Measurements from ENCODE around the gene MPG. TPM values are rescaled to one million over a fixed set of nuclear protein-coding genes. Genes with fewer than 3 reads are reported as not detected.
"Not testable (repeated sequence)": the region's sequence is repeated elsewhere in the genome, so short reads cannot be mapped to it uniquely, and the experiment has no call there.

The MPG gene, protein sequence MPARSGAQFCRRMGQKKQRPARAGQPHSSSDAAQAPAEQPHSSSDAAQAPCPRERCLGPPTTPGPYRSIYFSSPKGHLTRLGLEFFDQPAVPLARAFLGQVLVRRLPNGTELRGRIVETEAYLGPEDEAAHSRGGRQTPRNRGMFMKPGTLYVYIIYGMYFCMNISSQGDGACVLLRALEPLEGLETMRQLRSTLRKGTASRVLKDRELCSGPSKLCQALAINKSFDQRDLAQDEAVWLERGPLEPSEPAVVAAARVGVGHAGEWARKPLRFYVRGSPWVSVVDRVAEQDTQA
- total RNA-seq, result 10 to 100 TPM; 24.3 to 27.4 TPM
- 12.4 to 25.7 reads per million in 2 donors for total RNA-seq

DNA sequence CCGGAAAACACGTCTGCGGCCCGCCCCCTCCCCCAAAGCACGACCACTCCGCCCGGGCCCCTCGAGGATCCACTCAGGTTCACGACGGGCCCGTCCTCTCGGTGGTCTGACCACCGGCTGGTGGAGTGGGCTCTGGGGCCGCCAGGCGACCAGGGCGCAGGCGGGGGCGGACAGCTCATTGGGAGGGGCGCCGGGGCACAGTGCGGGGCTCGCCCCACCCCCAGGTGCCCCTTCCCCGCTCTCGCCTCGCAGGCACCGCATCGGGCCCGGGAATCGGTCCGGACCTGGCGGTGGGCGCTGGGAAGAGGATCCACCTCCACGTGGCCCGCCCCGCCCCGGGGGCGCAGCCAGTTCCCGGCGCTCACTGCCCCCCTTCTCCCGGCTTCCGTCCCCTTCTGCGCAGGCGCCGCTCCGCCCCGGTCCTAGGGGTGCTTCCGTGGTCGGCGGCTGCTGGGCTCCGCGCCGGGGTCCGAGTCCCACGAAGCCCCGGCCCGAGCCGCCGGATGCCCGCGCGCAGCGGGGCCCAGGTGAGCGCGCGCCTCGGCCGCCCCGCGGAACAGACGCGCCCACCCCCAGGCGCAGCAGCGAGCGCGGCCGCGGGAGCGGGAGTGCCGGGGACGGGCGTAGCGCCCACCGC, at the start of gene MPG:
MPG (plus strand) TSS at position 419 of the 637 bp plus-strand sequence; CDS start at position 504, 85 bp downstream.
- ATAC-seq (peak; percentile 90), DNase-seq (peak; percentile 70 to 77 (median 71))
- Mint-ChIP-seq H3K27ac (peak within 1 kb of the TSS; percentile 45), H3K4me3 (peak within 1 kb of the TSS; percentile 89), H3K36me3 (ENCODE audit: low read depth) (peaks cover 2% of the 10 kb centered on the region), H3K27me3 (peaks cover 16% of the 10 kb centered on the region), H3K4me1 (peaks cover 26% of the 10 kb centered on the region)
- no peaks in the 10 kb centered on the region for H3K9me3 ChIP-seq (ENCODE audit: control insufficient read depth, low read length, poor library complexity, severe bottlenecking)

DNA sequence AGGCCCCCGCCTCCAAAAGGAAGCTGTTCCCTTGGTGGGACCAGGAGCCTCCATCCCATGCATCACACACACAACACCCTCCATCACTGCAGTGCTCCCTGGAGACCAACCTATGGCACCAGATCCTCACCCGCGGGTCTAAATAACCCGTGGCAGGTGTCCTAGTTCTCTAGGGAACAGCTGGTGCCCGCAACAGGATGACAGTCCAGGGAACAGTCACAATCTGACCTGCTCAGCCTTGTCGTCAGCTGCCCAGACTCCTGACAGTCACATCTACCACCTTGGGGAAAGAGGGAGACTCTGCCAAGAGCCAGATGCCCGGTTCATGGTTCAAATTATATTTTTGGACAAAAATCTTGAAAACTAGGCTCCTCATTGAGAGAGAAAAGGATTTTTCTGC, 47.4 kb upstream of the MPG start:
- DNase-seq; ATAC-seq; H3K27ac Mint-ChIP-seq; H3K4me3 Mint-ChIP-seq; H3K4me1 Mint-ChIP-seq; H3K9me3 ChIP-seq (ENCODE audit: control insufficient read depth, low read length, poor library complexity, severe bottlenecking); H3K36me3 Mint-ChIP-seq (ENCODE audit: low read depth); H3K27me3 Mint-ChIP-seq: not testable (repeated sequence)

GRCh38 chr16:33154-33876, 44.7 kb upstream of the MPG start:
- not testable (repeated sequence) for H3K27ac Mint-ChIP-seq; H3K4me3 Mint-ChIP-seq; ATAC-seq; H3K9me3 ChIP-seq (ENCODE audit: control insufficient read depth, low read length, poor library complexity, severe bottlenecking); DNase-seq; H3K27me3 Mint-ChIP-seq; H3K36me3 Mint-ChIP-seq (ENCODE audit: low read depth)
- peaks cover 17% of the 10 kb centered on the region for H3K4me1 Mint-ChIP-seq

GRCh38 chr16:33877-34647, 44.0 kb upstream of the MPG start:
- Mint-ChIP-seq H3K27me3 (no peaks in the 10 kb centered on the region), H3K27ac (no peak overlapping the region), H3K36me3 (ENCODE audit: low read depth) (no peaks in the 10 kb centered on the region), H3K4me3 (peak overlapping the region; percentile 36), H3K4me1 (peaks cover 23% of the 10 kb centered on the region)
- H3K9me3 ChIP-seq (ENCODE audit: control insufficient read depth, low read length, poor library complexity, severe bottlenecking), result no peaks in the 10 kb centered on the region
- DNase-seq, result no peak
- no peak for ATAC-seq

DNA sequence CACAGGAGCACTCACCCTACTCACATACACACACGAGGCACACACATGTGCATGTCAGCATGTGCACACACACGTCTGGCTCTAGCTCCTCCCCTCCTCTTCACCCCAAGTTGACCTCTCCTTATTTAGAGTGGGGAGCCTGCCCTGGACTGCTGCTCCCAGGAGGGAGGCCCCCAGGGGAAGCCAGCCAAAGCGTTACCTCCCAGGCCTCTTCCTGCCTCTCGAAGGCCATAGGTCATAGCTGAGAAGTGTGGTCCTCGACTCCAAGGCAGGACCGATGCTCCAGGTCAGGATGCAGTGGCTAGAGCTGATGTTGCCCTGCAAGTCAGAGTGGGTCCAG, 43.4 kb upstream of the MPG start:
- no peaks in the 10 kb centered on the region for H3K9me3 ChIP-seq (ENCODE audit: control insufficient read depth, low read length, poor library complexity, severe bottlenecking)
- ATAC-seq (no peak), DNase-seq (no peak)
- Mint-ChIP-seq H3K4me1 (peaks cover 29% of the 10 kb centered on the region), H3K27ac (no peak overlapping the region), H3K27me3 (no peaks in the 10 kb centered on the region), H3K4me3 (peak overlapping the region; percentile 36), H3K36me3 (ENCODE audit: low read depth) (no peaks in the 10 kb centered on the region)

DNA sequence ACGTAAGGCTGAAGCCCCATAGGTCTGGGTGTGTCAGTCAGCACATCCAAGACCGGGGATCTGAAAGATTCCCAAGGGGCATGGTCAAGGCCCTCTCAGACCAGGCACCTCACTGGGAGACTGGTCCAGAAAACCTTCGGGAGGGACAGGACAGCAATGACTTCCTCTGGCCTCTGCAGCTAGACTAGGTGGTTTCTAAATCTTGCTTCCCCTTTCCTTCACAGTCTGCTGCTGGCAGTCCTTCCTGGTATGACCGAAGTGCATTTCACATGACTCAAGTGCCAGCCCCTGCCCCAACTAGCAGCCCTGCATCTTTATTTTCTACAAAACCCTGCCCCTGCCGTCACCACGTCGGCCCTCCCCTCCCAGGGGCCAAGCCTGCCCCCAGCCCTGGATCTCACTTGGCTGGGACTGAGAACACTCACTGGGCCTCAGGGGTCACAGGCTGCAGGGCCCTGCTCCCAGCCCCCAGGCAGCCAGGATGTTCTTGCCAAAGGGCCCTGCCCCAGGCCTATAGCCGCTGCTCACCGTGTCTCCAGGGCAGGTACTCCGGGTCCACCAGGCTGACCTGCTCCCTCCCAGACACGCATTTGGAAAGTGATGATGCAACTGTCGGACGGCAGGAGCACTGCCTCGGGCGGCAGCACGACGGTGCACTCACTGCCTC, 42.9 kb upstream of the MPG start:
- Mint-ChIP-seq H3K36me3 (ENCODE audit: low read depth) (no peaks in the 10 kb centered on the region), H3K4me1 (peaks cover 29% of the 10 kb centered on the region), H3K4me3 (no peak overlapping the region), H3K27me3 (no peaks in the 10 kb centered on the region), H3K27ac (no peak overlapping the region)
- H3K9me3 ChIP-seq (ENCODE audit: control insufficient read depth, low read length, poor library complexity, severe bottlenecking), result no peaks in the 10 kb centered on the region
- no peak for DNase-seq
- ATAC-seq, result peak; percentile 49

- no peaks in the 10 kb centered on the region for H3K27me3 Mint-ChIP-seq
- DNase-seq (no peak), ATAC-seq (no peak)
- H3K9me3 ChIP-seq (ENCODE audit: control insufficient read depth, low read length, poor library complexity, severe bottlenecking), result no peaks in the 10 kb centered on the region
- H3K4me1 Mint-ChIP-seq, result peaks cover 29% of the 10 kb centered on the region
- no peak overlapping the region for H3K4me3 Mint-ChIP-seq
- no peak overlapping the region for H3K27ac Mint-ChIP-seq
- no peaks in the 10 kb centered on the region for H3K36me3 Mint-ChIP-seq (ENCODE audit: low read depth)
These were observed 42.2 kb upstream of the MPG start for GRCh38 chr16:35678-36305.

GRCh38 chr16:36336-36984, 41.6 kb upstream of the MPG start:
- no peaks in the 10 kb centered on the region for H3K27me3 Mint-ChIP-seq
- H3K4me1 Mint-ChIP-seq, result peaks cover 29% of the 10 kb centered on the region
- DNase-seq (no peak), ATAC-seq (no peak)
- no peak overlapping the region for H3K4me3 Mint-ChIP-seq
- H3K9me3 ChIP-seq (ENCODE audit: control insufficient read depth, low read length, poor library complexity, severe bottlenecking), result no peaks in the 10 kb centered on the region
- H3K36me3 Mint-ChIP-seq (ENCODE audit: low read depth), result no peaks in the 10 kb centered on the region
- H3K27ac Mint-ChIP-seq, result peak overlapping the region; percentile 53

GRCh38 chr16:37511-37910, 40.5 kb upstream of the MPG start:
- peaks cover 7% of the 10 kb centered on the region for H3K36me3 Mint-ChIP-seq (ENCODE audit: low read depth)
- no peak for DNase-seq
- H3K9me3 ChIP-seq (ENCODE audit: control insufficient read depth, low read length, poor library complexity, severe bottlenecking), result no peaks in the 10 kb centered on the region
- peaks cover 37% of the 10 kb centered on the region for H3K4me1 Mint-ChIP-seq
- no peak for ATAC-seq
- H3K27me3 Mint-ChIP-seq, result no peaks in the 10 kb centered on the region
- peak overlapping the region; percentile 53 for H3K27ac Mint-ChIP-seq
- H3K4me3 Mint-ChIP-seq, result no peak overlapping the region

DNA sequence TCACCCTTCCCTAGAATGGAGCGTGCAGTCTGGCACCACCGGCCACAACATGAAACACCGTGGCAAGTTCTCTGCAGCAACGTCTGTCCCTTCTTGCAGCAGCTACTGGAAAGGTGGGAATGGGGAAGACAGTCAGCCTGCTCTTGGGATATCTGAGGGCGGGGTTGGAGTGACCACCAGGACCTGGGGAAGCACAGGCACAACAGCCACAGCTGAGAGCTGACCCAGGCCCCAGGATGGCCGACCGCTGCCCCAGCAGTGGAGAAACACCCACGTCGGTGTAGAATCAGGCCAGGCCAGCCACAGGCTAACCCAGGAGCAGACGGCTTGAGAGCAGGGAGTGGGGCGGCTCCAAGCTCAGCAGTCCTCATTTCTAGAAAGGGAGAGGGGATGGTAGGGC, 39.8 kb upstream of the MPG start:
- H3K27me3 Mint-ChIP-seq; H3K9me3 ChIP-seq (ENCODE audit: control insufficient read depth, low read length, poor library complexity, severe bottlenecking); ATAC-seq; DNase-seq: not testable (repeated sequence)
- H3K4me1 Mint-ChIP-seq, result peaks cover 38% of the 10 kb centered on the region
- H3K27ac Mint-ChIP-seq, result peak overlapping the region; percentile 77
- H3K36me3 Mint-ChIP-seq (ENCODE audit: low read depth), result peaks cover 10% of the 10 kb centered on the region
- peak overlapping the region; percentile 21 for H3K4me3 Mint-ChIP-seq

DNA sequence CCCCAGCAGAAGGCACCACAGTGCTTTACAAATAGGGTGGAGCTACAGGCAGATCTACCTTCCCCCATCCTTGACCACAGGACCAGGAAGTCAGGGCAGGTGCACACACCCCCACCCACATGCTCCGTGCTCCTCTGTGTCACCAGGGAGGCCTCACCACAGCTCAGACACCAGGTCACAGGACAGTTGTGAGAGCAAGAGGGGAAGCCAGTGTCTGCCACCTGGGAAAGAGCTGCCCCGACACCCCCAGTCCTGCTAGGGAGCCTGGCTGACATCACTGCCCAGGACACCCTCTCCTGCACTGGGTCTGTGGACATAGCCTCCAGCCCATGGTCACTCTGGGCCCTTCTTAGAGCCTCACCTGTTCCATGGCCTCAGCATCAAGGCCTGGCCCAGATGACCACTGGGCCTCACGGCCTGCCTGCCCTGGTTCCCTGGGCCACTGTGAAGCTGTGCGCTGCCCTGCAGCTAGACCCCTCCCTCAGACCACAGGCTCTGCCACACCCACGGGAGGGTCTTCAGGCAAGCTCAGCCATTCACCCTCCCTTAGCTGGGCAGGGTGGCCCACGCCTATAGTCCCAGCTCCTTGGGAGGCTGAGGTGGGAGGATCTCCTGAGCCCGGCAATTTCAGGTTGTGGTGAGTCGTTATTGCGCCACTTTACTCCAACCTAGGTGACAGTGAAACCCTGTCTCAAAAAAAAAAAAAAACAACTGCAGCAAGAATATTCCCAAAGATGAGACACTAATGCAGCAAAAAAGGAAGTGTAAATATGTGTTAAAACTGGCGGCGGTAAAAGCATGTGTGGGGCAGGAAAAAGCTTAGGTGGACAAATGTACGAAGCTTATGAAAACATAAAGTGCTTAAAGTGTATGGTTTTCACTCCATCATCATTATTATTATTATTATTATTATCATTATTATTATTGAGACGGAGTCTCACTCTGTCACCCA, 38.8 kb upstream of the MPG start:
- Mint-ChIP-seq H3K36me3 (ENCODE audit: low read depth) (peaks cover 10% of the 10 kb centered on the region), H3K27ac (peak overlapping the region; percentile 77), H3K4me1 (peaks cover 38% of the 10 kb centered on the region), H3K4me3 (peak overlapping the region; percentile 56), H3K27me3 (no peaks in the 10 kb centered on the region)
- peak; percentile 93 for ATAC-seq
- H3K9me3 ChIP-seq (ENCODE audit: control insufficient read depth, low read length, poor library complexity, severe bottlenecking), result no peaks in the 10 kb centered on the region
- DNase-seq, result peak in 1 of 3 donors; percentile 17

Data from T-helper 17 cell (primary cell).